Measurements from ENCODE around the gene SREK1.

GRCh38 chr5:66224274-66224673 lies 80.2 kb downstream of the SREK1 start:
- no peak for TF ChIP-seq CTCF (IDR thresholded peaks at IDR 0.05)
- TF ChIP-seq POLR2AphosphoS5 (IDR thresholded peaks at IDR 0.05) = no peak
- TF ChIP-seq POLR2A (IDR thresholded peaks at IDR 0.05) = no peak
